Panc1 (cell line): Measurements from ENCODE around the gene NANOS2.

Experiments
- CTCF ChIP-seq: fragments of 450-650 bp; IDR thresholded peaks from 2 replicates; pipeline ENCODE4 v1.5.1; 2017; ENCODE audit warnings: mild to moderate bottlenecking
- POLR2AphosphoS5 ChIP-seq: IDR thresholded peaks from 2 replicates; pipeline ENCODE4 v1.6.1; 2012; ENCODE audit warnings: mild to moderate bottlenecking, low read depth, low read length, moderate library complexity

GRCh38 chr19:45960595-45961235 is 46.1 kb upstream of the NANOS2 start:
- no peak for TF ChIP-seq CTCF
- no peak for TF ChIP-seq POLR2AphosphoS5
